Effector memory CD8-positive, alpha-beta T cell (primary cell): Measurements from ENCODE around the gene CDKL2.
"Not testable (repeated sequence)": the region's sequence is repeated elsewhere in the genome, so short reads cannot be mapped to it uniquely, and the experiment has no call there.

Experiments
- ATAC-seq: fragments of 150-1000 bp; cut with Tn5 transposase; replicated peaks from 2 replicates; pipeline ENCODE4 v1.10.0; 2021; ENCODE audit warnings: mild to moderate bottlenecking, moderate library complexity
- DNase-seq, 3 experiments: peaks; one replicate each; pipeline ENCODE4 v3.0.0; 2021
- H3K27ac Mint-ChIP-seq, 2 donors: one replicate each; pipeline ENCODE4 v1.8.0; 2022; ENCODE audit warnings: mild to moderate bottlenecking in 2 of 2, mixed read lengths in 2 of 2, moderate library complexity in 2 of 2
- H3K27me3 Mint-ChIP-seq, 2 donors: one replicate each; pipeline ENCODE4 v1.8.0; 2022; ENCODE audit warnings: mixed read lengths in 2 of 2
- H3K36me3 Mint-ChIP-seq: one replicate; pipeline ENCODE4 v1.8.0; 2022; ENCODE audit warnings: mild to moderate bottlenecking, moderate library complexity, mixed read lengths; ENCODE audit not compliant: insufficient read depth
- H3K4me1 Mint-ChIP-seq, 2 donors: one replicate each; pipeline ENCODE4 v1.8.0; 2022; ENCODE audit warnings: low read depth in 2 of 2, mixed read lengths in 2 of 2
- H3K4me3 Mint-ChIP-seq, 2 donors: one replicate each; pipeline ENCODE4 v1.8.0; 2022; ENCODE audit warnings: mild to moderate bottlenecking in 2 of 2, mixed read lengths in 2 of 2, moderate library complexity in 2 of 2
- H3K9me3 Mint-ChIP-seq, 2 donors: one replicate each; pipeline ENCODE4 v1.8.0; 2022; ENCODE audit warnings: mixed read lengths in 2 of 2

Gene CDKL2

DNA sequence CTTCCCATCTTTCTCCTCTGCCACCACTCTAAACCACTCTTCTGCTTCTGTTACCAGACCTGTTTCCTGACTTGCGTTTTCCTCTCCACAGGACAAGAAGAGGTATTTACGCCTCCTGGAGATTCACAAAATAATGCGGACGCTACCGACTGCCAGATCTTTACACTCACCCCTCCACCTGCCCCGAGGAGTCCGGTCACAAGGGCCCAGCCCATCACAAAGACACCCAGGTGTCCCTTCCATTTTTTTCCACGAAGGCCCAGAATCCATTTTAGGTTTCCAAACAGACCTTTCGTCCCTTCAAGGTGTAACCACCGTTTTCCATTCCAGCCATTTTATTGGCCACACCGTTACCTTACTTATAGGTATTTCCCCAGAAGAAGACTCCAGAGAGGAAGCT, 66.3 kb downstream of the CDKL2 start:
- DNase-seq (no peak), ATAC-seq (no peak)
- Mint-ChIP-seq H3K9me3 (no peaks in the 10 kb centered on the region), H3K27me3 (peaks cover 10 to 11% of the 10 kb centered on the region in 2 donors), H3K27ac (no peak overlapping the region), H3K4me3 (no peak overlapping the region), H3K4me1 (peaks cover 5 to 7% of the 10 kb centered on the region in 2 donors), H3K36me3 (no peaks in the 10 kb centered on the region)

DNA sequence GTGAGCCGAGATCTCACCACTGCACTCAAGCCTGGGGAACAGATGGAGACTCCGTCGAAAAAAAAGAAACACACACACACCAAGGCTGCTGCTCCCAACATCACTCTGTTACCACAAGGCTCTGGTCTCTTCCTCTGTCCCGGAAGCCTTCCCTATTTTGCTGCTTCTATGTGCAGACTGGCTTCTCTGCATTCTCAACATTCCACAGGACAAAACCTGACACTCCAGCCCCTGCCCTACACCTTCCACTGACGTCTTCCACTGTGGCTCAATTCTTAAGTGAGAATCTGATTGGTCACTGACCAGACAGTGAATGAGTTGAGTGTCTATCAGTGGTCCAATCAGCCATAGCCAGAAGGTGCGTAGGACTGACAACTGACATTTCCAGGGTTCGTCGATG, 68.5 kb downstream of the CDKL2 start:
- Mint-ChIP-seq H3K9me3 (no peaks in the 10 kb centered on the region), H3K27me3 (peaks cover 21% of the 10 kb centered on the region in 2 donors), H3K36me3 (no peaks in the 10 kb centered on the region), H3K4me3 (no peak overlapping the region), H3K4me1 (peaks cover 5 to 7% of the 10 kb centered on the region in 2 donors), H3K27ac (no peak overlapping the region)
- DNase-seq (no peak), ATAC-seq (no peak)

DNA sequence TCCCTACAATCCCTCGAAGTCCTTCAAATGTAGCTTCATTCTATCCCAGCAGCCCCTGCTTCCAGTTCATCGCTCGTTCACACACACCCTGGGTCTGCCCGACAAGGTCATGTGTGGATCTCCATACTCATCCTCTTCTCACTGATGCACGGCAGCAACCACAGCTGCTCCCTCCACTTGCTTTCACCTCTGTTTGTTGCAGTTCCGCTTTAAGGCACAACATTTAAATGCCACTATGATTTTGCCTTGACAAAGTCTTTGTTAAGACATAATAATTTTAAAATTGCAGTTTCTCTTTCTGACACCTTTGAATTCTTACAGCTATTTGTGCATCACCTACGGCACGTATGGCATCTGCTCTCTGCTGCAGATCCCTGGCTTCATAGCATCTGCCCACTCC, 72.6 kb downstream of the CDKL2 start:
- H3K27ac Mint-ChIP-seq = no peak overlapping the region
- no peak for DNase-seq
- H3K36me3 Mint-ChIP-seq = no peaks in the 10 kb centered on the region
- H3K4me3 Mint-ChIP-seq = no peak overlapping the region
- H3K4me1 Mint-ChIP-seq = peaks cover 0 to 4% of the 10 kb centered on the region in 2 donors
- no peak for ATAC-seq
- H3K9me3 Mint-ChIP-seq = no peaks in the 10 kb centered on the region
- H3K27me3 Mint-ChIP-seq = peaks cover 10 to 30% of the 10 kb centered on the region in 2 donors

DNA sequence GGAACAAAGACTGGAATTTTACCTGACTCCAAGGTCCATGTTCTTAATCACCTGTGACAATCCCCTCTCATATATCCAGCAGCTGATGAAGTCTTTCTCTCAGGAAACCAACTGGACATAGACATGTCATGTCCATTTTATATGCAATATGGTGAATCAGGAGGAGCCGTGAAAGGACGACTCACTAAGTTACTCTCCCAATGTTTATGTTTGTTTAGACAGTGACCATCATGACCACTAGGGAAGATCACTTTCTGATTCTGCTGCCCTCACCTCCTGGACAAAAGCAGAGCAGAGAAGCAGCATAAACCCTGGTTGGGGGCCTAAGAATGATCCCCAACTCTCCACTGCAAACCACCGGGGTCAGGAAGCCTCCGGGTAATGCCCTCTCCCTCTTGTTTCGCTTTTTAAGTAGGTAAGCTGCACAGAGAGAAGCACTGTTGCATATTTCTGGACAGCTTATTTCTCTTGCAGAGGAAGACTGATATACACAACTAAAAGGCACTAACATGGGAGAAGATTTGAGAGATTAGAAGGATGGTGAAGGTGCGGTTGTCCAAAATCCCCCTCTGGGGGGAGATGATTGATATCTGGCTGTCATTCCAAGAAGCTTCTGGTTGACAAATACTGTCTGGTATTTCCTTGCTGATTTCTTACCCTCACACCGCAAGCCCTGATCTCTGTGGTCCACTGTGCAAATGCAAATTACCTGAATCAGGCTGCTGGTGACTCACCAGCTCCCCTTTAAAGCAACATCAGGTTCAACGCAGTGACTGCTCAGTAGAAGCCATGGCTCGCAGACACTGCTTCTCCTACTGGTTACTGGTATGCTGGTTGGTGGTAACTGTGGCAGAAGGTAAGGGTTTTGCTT, 74.8 kb downstream of the CDKL2 start, which contains the start of gene ODAPH:
TSS of gene ODAPH (plus strand) at position 773 of the 871 bp plus-strand sequence. CDS start at position 790, 17 bp downstream.
- Mint-ChIP-seq H3K9me3 (no peaks in the 10 kb centered on the region), H3K4me1 (peaks cover 0 to 4% of the 10 kb centered on the region in 2 donors), H3K36me3 (no peaks in the 10 kb centered on the region), H3K4me3 (peak within 1 kb of the TSS in 1 of 2 donors; percentile 36), H3K27ac (no peak within 1 kb of the TSS), H3K27me3 (peaks cover 10 to 24% of the 10 kb centered on the region in 2 donors)
- ATAC-seq (peak; percentile 97), DNase-seq (peak in 2 of 3 experiments; percentile 13 to 14)

DNA sequence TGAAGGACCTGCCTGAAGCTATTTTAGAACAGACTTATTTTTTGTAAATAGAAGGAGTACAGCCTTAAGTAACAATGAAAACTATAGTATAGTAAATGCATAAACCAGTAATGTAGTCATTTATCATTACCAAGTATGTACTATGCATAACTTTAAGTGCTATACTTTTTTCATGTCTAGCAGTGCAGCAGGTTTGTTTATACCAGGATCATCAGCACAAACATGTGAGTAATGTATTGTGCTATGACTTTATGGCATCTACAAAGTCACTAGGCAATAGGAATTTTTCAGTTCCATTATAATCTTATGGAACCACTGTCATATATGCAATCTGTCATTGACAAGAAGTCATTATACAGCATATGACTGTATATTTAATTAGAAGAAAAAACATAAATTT, 77.9 kb downstream of the CDKL2 start:
- Mint-ChIP-seq H3K36me3 (peaks cover 2% of the 10 kb centered on the region), H3K27ac (no peak overlapping the region), H3K9me3 (no peaks in the 10 kb centered on the region), H3K4me1 (peaks cover 0 to 4% of the 10 kb centered on the region in 2 donors), H3K27me3 (peaks cover 4 to 13% of the 10 kb centered on the region in 2 donors), H3K4me3 (no peak overlapping the region)
- ATAC-seq = no peak
- no peak for DNase-seq

DNA sequence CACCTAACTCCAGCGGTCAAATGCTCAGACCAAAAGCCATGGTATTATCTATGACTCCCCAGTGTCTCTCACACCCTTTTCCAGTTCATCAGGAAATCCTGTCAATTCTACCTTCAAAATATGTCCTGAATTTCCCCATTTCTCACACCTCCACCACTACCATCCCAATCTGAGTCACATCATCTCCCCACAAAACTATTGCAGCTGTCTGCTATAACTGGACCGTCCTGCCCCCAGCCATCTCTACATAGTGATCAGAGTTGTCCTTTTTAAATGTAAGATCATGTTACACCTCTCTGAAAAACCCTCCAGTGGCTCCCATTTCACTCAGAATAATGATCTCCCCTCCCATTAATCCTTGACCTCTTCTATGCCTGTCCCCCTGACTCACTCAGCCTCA, 81.3 kb downstream of the CDKL2 start:
- DNase-seq = no peak
- no peak for ATAC-seq
- H3K27ac Mint-ChIP-seq = no peak overlapping the region
- H3K27me3 Mint-ChIP-seq = peaks cover 0 to 2% of the 10 kb centered on the region in 2 donors
- H3K4me3 Mint-ChIP-seq = no peak overlapping the region
- peaks cover 12% of the 10 kb centered on the region for H3K36me3 Mint-ChIP-seq
- no peaks in the 10 kb centered on the region for H3K4me1 Mint-ChIP-seq
- no peaks in the 10 kb centered on the region for H3K9me3 Mint-ChIP-seq

DNA sequence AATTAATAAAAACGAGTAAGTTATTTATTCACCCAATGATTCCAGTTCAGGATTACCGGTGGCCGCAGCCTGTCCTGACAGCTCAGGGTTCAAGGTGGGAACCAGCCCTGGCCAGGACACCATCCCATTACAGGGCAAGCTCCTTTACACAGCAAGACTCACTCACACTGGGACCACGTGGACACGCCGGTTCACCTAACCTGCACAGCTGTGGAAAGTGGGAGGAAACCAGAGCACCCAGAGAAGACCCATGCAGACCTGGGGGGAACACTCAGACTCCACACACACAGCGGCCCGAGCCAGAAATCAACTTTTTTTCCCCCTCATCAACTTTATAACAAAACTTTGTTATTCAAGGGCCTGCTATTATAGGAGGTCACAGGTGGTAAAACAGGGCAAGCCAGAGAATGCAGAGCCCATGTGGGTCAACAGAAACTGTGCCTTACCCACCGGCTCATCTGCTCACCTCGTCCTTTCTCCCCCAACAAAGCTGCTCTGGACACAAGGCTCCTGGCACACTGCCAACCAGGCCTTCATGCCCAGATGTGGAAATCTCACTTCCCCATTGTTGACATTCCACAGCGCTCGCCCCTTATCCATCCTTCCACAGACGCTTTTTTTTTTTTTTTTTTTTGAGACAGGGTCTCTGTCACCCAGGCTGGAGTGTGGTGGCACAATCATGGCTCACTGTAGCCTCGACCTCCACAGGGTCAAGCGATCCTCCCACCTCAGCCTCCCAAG, 82.5 kb downstream of the CDKL2 start:
- H3K9me3 Mint-ChIP-seq = no peaks in the 10 kb centered on the region
- H3K27ac Mint-ChIP-seq = no peak overlapping the region
- H3K4me1 Mint-ChIP-seq = no peaks in the 10 kb centered on the region
- DNase-seq = no peak
- ATAC-seq = no peak
- no peak overlapping the region for H3K4me3 Mint-ChIP-seq
- no peaks in the 10 kb centered on the region for H3K27me3 Mint-ChIP-seq
- H3K36me3 Mint-ChIP-seq = peaks cover 12% of the 10 kb centered on the region

DNA sequence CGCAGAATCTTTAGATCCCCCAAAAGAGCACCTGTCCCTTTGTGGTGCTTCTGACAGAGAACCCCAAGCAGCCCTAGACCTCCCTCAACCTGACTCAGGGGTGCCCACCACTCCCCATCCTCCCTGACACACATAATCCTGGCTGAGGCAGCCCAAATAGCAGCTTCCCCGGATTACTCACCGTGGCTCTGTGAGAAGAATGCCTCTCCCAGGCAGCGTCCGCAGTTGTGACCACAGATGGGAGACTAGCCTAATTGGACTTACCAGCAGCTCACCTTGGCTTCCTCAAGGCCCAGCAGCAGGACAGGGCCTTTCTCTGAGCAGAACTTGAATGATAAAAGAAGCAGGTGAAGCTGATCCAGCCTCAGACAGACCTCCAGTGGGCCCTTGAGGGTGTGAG, 84.8 kb downstream of the CDKL2 start:
- Mint-ChIP-seq H3K9me3 (no peaks in the 10 kb centered on the region), H3K4me3 (no peak overlapping the region), H3K4me1 (no peaks in the 10 kb centered on the region), H3K27me3 (no peaks in the 10 kb centered on the region), H3K36me3 (peaks cover 12% of the 10 kb centered on the region), H3K27ac (peak overlapping the region in 1 of 2 donors; percentile 9)
- ATAC-seq = no peak
- DNase-seq = no peak

DNA sequence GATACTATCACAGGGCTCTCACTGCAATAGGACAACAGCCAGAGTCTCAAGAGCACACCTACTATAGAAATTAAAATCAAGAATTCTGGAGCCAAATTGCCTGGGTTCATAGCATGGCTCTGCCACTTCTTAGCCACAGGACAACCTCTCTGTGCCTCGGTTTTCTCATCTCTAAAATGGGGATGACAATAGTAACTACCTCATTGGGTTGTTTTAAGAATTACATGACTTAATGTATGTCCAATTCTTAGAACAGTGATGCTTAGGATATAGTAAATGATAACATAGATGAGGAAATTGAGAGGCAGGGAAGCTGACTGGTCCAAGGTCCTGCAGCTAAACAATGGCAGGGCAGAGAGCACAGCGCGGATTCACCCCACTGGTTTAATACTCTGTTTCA, 85.5 kb downstream of the CDKL2 start:
- no peak overlapping the region for H3K27ac Mint-ChIP-seq
- H3K4me1 Mint-ChIP-seq = no peaks in the 10 kb centered on the region
- no peak for ATAC-seq
- no peak for DNase-seq
- no peaks in the 10 kb centered on the region for H3K9me3 Mint-ChIP-seq
- H3K4me3 Mint-ChIP-seq = no peak overlapping the region
- H3K36me3 Mint-ChIP-seq = peaks cover 12% of the 10 kb centered on the region
- no peaks in the 10 kb centered on the region for H3K27me3 Mint-ChIP-seq

DNA sequence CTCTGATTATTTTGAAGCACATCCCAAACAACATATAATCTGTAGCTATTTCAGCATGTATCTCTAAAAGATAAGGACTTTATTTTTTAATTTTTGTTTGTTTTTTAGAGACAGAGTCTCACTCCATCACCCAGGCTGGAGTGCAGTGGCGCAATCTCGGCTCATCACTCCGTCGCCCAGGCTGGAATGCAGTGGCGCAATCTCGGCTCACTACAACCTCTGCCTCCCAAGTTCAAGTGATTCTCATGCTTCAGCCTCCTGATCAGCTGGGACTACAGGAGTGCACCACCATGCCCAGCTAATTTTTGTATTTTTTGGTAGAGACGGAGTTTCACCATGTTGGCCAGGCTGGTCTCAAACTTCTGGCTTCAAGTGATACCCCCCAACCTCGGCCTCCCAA, 86.1 kb downstream of the CDKL2 start:
- H3K27me3 Mint-ChIP-seq, H3K4me3 Mint-ChIP-seq, DNase-seq, H3K9me3 Mint-ChIP-seq, H3K4me1 Mint-ChIP-seq, ATAC-seq: not testable (repeated sequence)
- Mint-ChIP-seq H3K27ac (peak overlapping the region in 1 of 2 donors; percentile 74), H3K36me3 (peaks cover 10% of the 10 kb centered on the region)

DNA sequence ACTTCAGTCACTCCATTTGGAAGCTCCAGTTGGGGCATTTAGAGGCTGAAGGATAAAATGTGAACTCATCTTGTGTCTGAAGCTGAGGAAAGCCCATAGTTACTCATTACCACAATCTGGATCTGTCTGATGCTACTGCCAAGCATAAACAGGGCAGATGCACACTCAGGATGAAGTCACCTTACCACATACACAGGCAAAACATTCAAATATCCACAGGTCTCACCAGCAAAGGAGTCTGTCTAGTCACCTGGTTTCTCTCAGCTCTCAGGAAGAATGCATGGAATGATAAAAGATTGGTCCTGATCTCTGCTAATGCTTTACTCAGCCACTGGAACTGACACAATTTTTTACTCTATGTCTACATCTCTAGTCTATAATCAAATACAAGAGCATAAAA, 87.5 kb downstream of the CDKL2 start:
- H3K9me3 Mint-ChIP-seq = no peaks in the 10 kb centered on the region
- H3K27me3 Mint-ChIP-seq = no peaks in the 10 kb centered on the region
- H3K27ac Mint-ChIP-seq = peak overlapping the region in 1 of 2 donors; percentile 45
- H3K4me3 Mint-ChIP-seq = no peak overlapping the region
- no peak for ATAC-seq
- no peak for DNase-seq
- H3K4me1 Mint-ChIP-seq = peaks cover 0 to under 1% of the 10 kb centered on the region in 2 donors
- peaks cover 10% of the 10 kb centered on the region for H3K36me3 Mint-ChIP-seq

DNA sequence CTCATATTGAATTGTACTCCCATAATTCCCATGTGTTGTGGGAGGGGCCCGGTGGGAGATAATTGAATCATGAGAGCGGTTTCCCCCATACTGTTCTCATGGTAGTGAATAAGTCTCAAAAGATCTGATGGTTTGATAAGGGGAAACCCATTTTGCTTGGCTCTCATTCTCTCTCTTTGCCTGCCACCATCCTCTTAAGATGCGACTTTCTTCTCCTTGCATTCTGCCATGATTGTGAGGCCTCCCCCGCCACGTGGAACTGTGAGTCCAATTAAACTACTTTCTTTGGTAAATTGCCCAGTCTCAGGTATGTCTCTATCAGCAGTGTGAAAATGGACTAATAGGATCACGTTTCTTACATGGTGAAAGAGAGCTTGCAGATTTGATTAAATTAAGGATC, 93.0 kb downstream of the CDKL2 start:
- peak overlapping the region in 1 of 2 donors; percentile 71 for H3K27ac Mint-ChIP-seq
- not testable (repeated sequence) for DNase-seq, H3K4me1 Mint-ChIP-seq, ATAC-seq, H3K27me3 Mint-ChIP-seq, H3K4me3 Mint-ChIP-seq, H3K36me3 Mint-ChIP-seq, H3K9me3 Mint-ChIP-seq

DNA sequence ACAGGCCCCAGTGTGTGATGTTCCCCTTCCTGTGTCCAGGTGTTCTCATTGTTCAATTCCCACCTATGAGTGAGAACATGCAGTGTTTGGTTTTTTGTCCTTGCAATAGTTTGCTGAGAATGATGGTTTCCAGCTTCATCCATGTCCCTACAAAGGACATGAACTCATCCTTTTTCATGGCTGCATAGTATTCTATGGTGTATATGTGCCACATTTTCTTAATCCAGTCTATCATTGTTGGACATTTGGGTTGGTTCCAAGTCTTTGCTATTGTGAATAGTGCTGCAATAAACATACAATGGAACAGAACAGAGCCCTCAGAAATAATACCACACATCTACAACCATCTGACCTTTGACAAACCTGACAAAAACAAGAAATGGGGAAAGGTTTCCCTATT, 96.4 kb downstream of the CDKL2 start:
- ATAC-seq, DNase-seq, H3K27ac Mint-ChIP-seq, H3K4me1 Mint-ChIP-seq, H3K27me3 Mint-ChIP-seq, H3K9me3 Mint-ChIP-seq, H3K36me3 Mint-ChIP-seq, H3K4me3 Mint-ChIP-seq: not testable (repeated sequence)
